SU-DHL-6 (cell line): ENCODE data around the gene KRTCAP2.
"Not testable (repeated sequence)": the region's sequence is repeated elsewhere in the genome, so short reads cannot be mapped to it uniquely, and the experiment has no call there.

Experiments
- H2AFZ ChIP-seq: fragments of 200-600 bp; sonication (generic); 2 replicates; pipeline ENCODE4 v1.6.1; 2014; ENCODE audit warnings: low read depth, mild to moderate bottlenecking, moderate library complexity, mixed read lengths, antibody characterized with exemption, low read length; ENCODE audit not compliant: severe bottlenecking
- H3F3A ChIP-seq: fragments of 200-600 bp; shearing (Covaris generic); 2 replicates; pipeline ENCODE4 v1.6.0; 2016; ENCODE audit warnings: antibody characterized with exemption, mild to moderate bottlenecking; ENCODE audit not compliant: insufficient read depth
- H3K27ac ChIP-seq: fragments of 200-600 bp; sonication (generic); 2 replicates; pipeline ENCODE4 v1.5.1; 2016; ENCODE audit warnings: low read depth, mild to moderate bottlenecking, low read length, moderate library complexity, mixed read lengths
- H3K27me3 ChIP-seq: fragments of 200-600 bp; sonication (generic), shearing (Covaris generic); 2 replicates; pipeline ENCODE4 v1.6.0; 2014; ENCODE audit warnings: mild to moderate bottlenecking, low read length
- H3K36me3 ChIP-seq: fragments of 200-600 bp; sonication (generic); 2 replicates; pipeline ENCODE4 v1.6.1; 2014; ENCODE audit warnings: mild to moderate bottlenecking, low read length, mixed read lengths
- H3K4me2 ChIP-seq: fragments of 300-600, 200-600 bp; shearing (Covaris generic), sonication (generic); 2 replicates; pipeline ENCODE4 v1.6.0; 2014; ENCODE audit warnings: low read length, low read depth, mild to moderate bottlenecking; ENCODE audit not compliant: poor library complexity, severe bottlenecking
- H3K4me3 ChIP-seq: fragments of 200-600 bp; sonication (generic); 2 replicates; pipeline ENCODE4 v1.5.1; 2014; ENCODE audit warnings: antibody characterized with exemption, low read length, mild to moderate bottlenecking, mixed read lengths; ENCODE audit not compliant: insufficient read depth, poor library complexity, severe bottlenecking
- H3K79me2 ChIP-seq: fragments of 200-600 bp; sonication (generic); 2 replicates; pipeline ENCODE4 v1.6.1; 2014; ENCODE audit warnings: mild to moderate bottlenecking, low read length, moderate library complexity; ENCODE audit not compliant: insufficient read depth
- H3K9ac ChIP-seq: fragments of 200-600 bp; sonication (generic); 2 replicates; pipeline ENCODE4 v1.7.0; 2014; ENCODE audit warnings: mild to moderate bottlenecking, low read length
- H3K9me2 ChIP-seq: fragments of 200-600 bp; sonication (generic); replicated peaks from 2 replicates; pipeline ENCODE4 v1.6.1; 2014; ENCODE audit warnings: low read length; ENCODE audit not compliant: insufficient read depth
- H3K9me3 ChIP-seq: fragments of 200-600 bp; sonication (generic); 2 replicates; pipeline ENCODE4 v1.6.1; 2014; ENCODE audit warnings: low read length, mixed read lengths; ENCODE audit not compliant: insufficient read depth
- H4K20me1 ChIP-seq: fragments of 200-600 bp; sonication (generic); 2 replicates; pipeline ENCODE4 v1.6.1; 2014; ENCODE audit warnings: low read depth, mild to moderate bottlenecking, antibody characterized with exemption, low read length, moderate library complexity, mixed read lengths
- CTCF ChIP-seq: fragments of 200-600 bp; sonication (generic); IDR thresholded peaks from one replicate; pipeline ENCODE4 v1.5.1; 2017; ENCODE audit warnings: antibody characterized with exemption, mild to moderate bottlenecking, low read length, moderate library complexity; ENCODE audit not compliant: insufficient read depth, poor library complexity, severe bottlenecking
- EZH2phosphoT487 ChIP-seq: fragments of 200-600 bp; sonication (generic), shearing (Covaris generic); conservative IDR thresholded peaks from 2 replicates; pipeline ENCODE4 v1.6.1; 2018; ENCODE audit warnings: mild to moderate bottlenecking, antibody characterized with exemption, low read length, moderate library complexity, mixed read lengths

The KRTCAP2 gene

DNA sequence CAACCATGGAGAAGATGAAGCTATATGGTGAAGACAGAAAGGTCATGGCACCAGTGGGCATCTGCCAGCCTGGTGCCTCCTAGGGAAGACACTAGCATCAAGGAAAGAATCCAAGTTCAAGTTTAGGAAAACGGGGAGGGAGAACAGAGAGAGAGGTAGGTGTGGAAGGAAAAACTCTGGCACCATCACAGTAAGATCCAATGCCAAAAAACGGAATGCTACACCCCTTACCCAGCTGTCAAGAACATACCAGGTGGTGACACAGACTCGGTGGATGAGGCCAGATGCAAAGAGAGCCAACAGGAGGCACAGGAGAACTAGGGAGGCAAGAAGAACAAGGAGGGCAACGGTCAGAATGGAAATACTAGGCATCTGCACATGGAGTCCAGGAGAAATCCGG is 3.6 kb downstream of the KRTCAP2 start:
- Histone ChIP-seq H2AFZ (no peak overlapping the region), H3K4me3 (no peak overlapping the region), H3K79me2 (peaks cover 14% of the 10 kb centered on the region), H3K27me3 (no peaks in the 10 kb centered on the region), H3K9me2 (no peaks in the 10 kb centered on the region), H3K9ac (no peak overlapping the region), H3K4me2 (no peak overlapping the region), H3F3A (no peaks in the 10 kb centered on the region; the same call in 1 of the 2 replicates), H3K9me3 (no peaks in the 10 kb centered on the region), H3K36me3 (no peaks in the 10 kb centered on the region), H4K20me1 (no peaks in the 10 kb centered on the region), H3K27ac (no peak overlapping the region)
- TF ChIP-seq EZH2phosphoT487 = no peak
- no peak for TF ChIP-seq CTCF

DNA sequence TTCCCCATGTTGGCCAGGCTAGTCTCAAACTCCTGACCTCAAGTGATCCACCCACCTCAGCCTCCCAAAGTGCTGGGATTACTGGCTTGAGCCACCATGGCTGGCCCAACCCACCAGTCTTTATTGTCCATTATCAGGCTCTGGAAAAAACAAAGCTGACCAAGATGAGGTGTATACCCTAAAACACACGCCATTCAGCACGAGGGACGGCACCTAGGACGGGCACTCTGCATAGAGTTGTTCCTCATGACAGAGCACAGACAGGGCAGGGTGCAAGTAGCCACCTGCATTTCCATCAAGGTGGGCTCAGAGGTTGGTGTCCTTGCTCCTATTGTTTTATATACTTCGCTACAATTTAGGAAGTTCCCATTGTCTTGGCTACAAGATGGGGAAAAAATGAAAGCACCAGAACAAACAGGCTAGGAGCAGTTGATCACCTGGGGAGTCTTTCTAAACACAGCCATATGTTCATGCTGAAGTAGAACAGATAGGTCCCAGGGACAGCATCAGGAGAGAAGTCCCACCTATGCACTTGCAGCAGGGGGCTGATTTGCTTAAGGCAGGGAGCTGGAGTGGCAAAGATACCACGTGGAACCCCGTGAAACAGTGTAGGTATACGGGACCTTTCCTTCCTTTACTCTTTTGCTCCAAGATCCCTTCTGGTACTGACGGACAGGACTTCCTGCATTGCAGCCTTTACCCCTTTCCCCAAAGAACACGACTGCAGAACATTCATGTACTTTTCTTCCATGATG is 4.5 kb downstream of the KRTCAP2 start:
- no peak overlapping the region for H3K4me2 ChIP-seq
- H3F3A ChIP-seq = no peaks in the 10 kb centered on the region; the same call in 1 of the 2 replicates
- no peaks in the 10 kb centered on the region for H3K9me2 ChIP-seq
- H3K79me2 ChIP-seq = peaks cover 14% of the 10 kb centered on the region
- TF ChIP-seq EZH2phosphoT487 (no peak), CTCF (no peak)
- no peaks in the 10 kb centered on the region for H3K27me3 ChIP-seq
- no peaks in the 10 kb centered on the region for H3K9me3 ChIP-seq
- no peak overlapping the region for H2AFZ ChIP-seq
- H3K27ac ChIP-seq = no peak overlapping the region
- H3K4me3 ChIP-seq = no peak overlapping the region
- no peak overlapping the region for H3K9ac ChIP-seq
- H4K20me1 ChIP-seq = no peaks in the 10 kb centered on the region
- H3K36me3 ChIP-seq = no peaks in the 10 kb centered on the region

- not testable (repeated sequence) for H2AFZ ChIP-seq, H3K27me3 ChIP-seq, H3K9ac ChIP-seq, H3K36me3 ChIP-seq, H3F3A ChIP-seq, H3K4me2 ChIP-seq, H3K4me3 ChIP-seq, H3K9me2 ChIP-seq, H3K27ac ChIP-seq, H3K9me3 ChIP-seq, H4K20me1 ChIP-seq
- H3K79me2 ChIP-seq = peaks cover 14% of the 10 kb centered on the region
Observed at GRCh38 chr1:155168105-155168445, 5.0 kb downstream of the KRTCAP2 start.
